Stimulated activated CD4-positive, alpha-beta T cell treated with anti-CD3 and anti-CD28 coated beads, Interleukin-2, amount 100 ng/mL, for 48 hours (primary cell): Measurements from ENCODE around the gene KDM8.
"Not testable (repeated sequence)": the region's sequence is repeated elsewhere in the genome, so short reads cannot be mapped to it uniquely, and the experiment has no call there.

Source experiments
- DNase-seq, 2 donors: peaks; one replicate each; pipeline ENCODE4 v3.0.0-alpha.2; 2020

The KDM8 gene

DNA sequence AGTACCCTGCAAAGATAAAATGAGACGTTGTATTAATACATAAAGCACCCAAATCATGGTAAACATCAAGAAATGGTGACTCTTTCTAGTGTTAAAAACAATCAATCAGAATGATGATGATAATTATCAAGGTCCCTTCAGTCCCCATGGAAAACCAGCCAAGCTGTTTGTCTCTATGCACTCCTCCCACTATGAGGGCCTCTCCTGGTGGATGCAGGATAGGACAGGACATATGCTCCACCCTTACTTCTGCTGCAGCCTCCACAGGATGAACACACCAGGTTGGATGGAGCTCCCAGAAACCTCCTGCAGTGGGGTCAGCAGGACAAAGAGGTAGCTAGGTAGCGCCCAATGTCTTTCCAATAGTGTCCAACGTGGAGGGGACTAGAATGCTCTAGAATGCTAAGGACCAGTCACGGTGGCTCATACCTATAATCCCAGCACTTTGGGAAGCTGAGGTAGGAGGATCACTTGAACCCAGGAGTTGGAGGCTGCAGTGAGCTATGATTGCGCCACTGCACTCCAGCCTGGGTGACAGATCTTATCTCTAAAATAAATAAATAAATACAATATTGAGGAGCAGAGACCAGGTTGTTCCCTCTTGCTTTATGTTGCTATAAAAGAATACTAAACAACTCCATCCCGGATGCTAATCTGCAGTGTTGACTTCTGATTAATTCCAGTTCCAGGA, 9.9 kb upstream of the KDM8 start:
- DNase-seq = no peak

DNA sequence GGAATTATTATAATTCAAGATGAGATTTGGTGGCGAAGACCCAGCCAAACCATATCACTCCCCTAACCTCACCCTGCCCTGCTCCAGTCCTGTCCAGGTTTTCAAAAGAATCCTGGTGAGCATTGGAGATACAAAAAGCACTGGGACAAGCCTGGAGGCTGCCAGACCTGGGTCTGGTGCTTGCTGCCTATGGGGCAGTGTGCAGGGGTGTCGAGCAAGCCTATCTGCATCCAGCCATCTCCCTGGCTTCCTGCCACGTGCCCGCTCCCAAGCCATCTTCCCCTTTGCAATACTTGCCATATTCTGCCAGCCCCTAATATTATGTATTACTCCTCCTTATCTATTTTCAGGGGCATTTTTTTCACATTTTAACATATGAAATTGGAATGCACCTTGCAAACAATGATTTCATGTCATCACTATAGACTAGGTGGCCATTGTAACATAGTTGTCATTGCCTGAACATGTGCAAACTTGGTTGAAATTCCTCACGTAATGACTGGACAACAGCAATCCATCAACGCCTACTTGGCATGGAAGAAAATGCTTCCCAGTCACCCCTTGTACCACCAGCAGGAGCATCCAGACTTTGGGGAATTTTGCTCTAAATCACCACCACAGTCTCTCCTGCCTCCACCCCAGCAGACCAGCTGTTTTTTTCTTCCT, 8.1 kb upstream of the KDM8 start:
- no peak for DNase-seq

DNA sequence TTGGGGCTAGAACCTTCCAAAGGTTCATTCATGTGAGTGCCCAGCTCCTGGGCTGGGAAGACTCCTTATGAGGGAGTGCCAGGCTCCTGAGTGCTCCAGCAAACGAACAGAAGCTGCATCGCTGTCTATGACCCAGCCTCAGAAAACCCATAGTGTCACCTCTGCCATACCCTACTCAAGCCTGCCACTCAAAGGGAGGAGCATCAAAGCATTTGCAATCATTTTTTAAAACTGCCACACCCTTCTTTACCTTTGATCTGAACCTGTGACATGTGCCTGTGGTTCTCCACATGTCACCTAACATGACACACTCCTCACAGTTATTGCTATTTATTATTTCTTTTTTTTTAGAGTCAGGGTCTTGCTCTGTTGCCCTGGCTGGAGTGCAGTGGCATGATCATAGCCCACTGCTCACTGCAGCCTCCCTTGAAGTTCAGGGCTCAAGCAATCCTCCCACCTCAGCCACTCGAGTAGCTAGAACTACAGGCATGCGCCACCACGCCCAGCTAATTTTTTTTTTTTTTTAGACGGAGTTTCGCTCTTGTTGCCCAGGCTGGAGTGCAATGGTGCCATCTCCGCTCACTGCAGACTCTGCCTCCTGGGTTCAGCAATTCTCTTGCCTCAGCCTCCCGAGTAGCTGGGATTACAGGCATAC, 7.3 kb upstream of the KDM8 start:
- no peak for DNase-seq

DNA sequence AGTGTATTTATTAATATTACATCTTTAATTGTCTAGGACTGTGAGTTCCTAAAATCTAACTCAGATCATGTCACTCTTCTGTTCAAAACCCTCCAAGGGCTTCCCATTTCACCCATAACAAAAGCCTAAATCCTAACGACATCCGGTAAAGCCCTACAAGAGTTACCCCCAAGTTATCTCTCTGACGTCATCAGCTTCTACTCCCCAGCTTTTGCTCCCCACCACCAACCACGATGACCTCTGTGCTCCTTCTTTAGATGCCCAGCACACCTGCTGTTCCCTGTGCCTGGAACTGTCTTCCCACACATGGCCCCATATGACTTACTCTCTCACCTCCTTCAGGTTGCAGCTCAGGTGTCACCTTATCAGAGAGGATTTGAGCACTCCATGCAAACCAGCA, 6.3 kb upstream of the KDM8 start:
- no peak for DNase-seq

DNA sequence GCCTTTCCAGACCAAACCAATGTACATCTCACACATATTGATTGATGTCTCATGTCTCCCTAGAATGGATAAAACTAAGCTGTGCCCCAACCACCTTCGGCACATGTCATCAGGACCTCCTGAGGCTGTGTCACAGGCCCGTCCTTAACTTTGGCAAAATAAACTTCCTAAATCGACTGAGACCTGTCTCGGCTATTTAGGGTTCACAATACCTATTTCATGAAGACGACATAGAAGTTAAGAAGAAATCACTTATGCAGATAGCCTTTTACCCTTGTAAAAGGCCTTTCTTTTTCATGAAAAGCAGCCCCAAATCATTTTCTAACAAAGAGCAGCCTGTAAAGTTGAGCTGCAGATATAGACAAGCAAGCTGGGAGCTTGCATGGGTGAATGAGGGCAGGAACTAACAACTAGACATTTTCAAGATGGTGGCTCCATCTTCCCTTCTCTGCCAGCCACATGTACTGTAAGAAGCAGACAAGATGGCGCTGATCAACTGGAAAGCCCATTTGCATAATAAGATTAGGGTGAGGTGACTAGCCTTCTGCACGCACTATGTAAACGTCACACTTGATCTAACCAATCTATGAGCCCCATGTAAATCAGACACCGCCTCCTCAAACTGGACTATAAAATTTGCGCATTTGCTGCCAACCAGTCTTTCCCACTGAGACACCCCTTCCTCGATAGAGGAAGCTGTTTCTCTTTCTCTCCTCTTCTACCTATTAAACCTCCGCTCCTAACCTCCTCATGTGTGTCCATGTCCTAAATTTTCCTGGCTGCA, 4.7 kb upstream of the KDM8 start:
- no peak for DNase-seq

DNA sequence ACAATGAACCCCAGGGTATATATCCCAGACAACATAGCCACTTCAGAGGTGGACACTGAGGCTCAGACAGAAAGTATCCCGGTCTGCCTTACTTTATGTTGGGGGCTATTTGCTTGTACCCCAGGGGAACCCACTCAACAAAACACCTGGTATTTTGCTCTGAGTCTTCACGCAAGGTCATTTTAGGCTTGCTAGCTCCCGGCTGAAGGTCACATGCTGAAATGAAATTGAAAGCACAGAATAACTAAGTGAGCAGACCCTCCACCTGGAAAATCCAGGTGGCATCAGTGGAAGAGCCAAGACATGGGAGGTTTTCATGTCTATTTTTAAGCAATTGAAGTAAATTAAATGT, 4.1 kb upstream of the KDM8 start:
- no peak for DNase-seq

DNA sequence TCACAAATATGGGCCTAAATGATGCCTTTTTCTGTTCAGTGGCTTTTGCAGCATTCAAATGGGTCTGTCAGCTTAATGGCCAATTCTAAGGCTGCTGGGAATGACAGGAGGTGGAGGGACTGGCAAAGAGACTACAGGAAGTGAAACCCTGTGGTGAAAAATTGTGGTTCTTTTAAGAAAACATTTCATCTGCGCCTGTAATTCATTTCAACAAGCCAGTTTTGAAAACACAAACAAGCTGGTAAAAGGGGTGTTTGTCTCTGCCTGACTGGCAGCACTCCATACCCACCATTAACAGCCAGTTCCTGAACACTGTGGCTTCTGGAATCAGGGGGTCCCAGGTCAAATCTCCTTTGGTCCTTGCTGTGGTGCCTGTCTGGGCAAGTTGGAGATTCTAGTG, 3.6 kb upstream of the KDM8 start:
- DNase-seq = no peak

DNA sequence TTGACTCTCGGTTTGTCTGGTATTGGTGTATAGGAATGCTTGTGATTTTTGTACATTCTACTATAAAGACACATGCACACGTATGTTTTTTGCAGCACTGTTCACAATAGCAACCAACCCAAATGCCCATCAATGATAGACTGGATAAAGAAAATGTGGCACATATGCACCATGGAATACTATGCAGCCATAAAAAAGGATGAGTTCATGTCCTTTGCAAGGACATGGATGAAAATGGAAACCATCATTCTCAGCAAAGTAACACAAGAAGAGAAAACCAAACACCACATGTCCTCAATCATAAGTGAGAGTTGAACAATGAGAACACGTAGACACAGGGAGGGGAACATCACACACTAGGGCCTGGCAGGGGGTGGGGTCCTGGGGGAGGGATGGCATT, 2.4 kb upstream of the KDM8 start:
- DNase-seq = not testable (repeated sequence)

DNA sequence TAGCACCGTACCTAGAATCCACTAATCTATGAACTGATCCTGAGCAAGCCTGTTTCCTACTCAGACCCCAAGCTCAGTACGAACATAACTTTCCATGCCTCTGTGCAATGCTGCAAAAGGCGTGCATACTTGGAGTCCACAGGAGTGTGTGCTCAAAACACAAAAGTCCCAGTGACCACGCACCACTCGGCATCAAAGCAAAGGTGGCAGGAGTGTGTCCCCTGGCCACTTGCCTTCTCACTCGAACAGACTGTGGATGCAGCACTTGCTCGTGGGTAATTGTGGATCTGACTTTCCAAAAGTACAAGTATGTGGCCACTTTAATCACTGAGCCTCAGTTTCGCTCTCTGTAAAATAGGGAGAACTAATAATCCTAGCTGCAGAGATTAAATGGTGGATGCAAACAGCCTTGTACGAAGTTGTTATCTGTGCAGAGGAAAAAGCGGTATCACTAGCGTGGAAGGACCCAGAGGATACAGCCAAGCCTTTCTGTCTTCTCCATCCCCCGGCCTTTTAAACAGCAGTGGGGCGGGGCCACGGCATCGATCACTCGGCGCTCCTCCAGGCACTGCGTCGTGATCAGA, 311 bp upstream of the KDM8 start:
- peak in 1 of 2 donors; percentile 84 for DNase-seq

DNA sequence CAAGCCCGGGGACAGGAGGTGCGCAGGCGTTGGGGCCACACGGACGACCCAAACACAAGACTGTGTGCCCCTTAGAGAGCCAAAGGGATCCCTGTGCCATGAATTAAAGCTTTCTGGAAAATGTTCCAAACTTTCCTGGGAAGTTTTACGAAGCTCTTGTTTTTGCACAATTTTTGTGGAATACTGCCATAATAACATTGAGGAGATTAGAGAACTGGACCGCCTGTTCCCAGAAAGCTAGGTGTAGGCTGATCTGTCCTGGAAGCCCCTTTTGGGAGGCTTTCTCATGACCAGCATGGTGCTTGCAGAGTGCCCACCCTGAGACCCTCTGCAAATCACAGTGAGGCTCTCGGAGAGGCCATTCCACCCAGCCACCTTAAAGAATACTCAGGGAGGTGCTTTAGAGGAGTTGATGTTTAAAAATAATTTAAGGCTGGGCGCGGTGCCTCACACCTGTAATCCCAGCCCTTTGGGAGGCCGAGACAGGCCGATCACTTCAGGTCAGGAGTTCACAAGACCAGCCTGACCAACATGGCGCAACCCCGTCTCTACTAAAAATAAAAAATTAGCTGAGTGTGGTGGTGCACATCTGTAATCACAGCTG, 1.1 kb downstream of the KDM8 start:
- DNase-seq = no peak

DNA sequence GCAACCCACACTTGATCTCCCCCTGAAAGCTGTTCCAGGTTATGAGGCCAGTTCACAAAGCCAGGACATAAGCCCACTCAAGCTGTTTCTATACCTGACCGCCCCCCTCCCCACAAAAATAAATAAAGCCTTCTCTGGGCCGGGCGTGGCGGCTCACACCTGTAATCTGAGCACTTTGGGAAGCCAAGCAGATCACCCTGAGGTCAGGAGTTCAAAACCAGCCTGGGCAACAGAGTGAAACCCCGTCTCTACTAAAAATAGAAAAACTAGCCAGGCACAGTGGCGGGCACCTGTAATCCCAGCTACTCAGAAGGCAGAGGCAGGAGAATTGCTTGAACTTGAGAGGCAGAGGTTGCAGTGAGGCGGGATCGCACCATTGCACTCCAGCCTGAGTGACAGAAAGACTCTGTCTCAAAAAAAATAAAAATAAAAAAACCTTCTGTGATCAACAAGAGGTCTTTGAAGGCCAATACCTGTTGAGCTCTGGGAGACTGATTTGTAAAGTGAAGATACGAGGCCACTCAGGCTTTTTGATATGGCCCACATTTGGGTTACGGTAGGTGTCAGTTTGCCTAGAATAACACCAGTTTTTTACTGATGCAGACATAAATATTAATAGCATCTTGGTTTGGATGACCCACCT, 2.2 kb downstream of the KDM8 start:
- no peak for DNase-seq

DNA sequence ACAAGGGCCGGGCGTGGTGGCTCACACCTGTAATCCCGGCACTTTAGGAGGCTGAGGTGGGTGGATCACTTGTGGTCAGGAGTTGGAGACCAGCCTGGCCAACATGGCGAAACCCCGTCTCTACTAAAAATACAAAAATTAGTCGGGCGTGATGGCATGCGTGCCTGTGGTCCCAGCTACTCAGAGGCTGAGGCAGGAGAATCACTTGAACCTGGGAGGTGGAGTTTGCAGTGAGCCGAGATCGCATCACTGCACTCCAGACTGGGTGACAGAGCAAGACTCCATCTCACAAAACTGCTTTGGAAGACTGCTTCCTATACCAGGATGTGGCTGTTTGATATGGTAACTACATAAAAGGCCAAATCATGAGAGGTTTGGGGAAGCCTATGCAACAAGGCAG, 3.8 kb downstream of the KDM8 start:
- DNase-seq = not testable (repeated sequence)

DNA sequence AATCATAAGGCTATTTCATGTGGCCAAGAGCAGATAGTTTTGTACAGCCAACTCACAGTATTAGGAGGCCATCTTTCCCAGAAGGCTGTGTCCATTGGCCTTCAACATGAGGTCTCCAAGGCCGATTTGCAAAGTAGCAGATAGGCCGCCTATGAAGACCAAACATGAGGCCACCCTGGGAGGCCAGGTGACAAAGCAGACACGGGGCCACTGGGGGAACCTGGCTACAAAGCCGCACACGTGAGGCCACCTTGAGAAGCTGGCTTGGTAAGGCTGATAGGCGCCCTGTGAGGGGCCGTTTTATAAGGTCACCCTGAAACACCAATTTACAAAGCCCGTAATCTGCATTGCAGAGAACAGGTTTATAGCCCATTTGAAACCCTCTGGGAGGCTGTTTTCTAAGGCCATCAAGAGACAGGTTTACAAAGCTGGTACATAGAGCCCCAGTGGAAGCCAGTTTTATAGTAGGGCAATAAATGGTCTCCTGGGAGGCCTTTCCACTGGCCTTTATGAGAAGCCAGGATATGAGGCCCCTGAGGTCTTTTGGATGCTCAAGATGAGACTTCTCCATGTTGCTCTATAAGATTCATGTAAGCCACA, 4.9 kb downstream of the KDM8 start:
- no peak for DNase-seq

DNA sequence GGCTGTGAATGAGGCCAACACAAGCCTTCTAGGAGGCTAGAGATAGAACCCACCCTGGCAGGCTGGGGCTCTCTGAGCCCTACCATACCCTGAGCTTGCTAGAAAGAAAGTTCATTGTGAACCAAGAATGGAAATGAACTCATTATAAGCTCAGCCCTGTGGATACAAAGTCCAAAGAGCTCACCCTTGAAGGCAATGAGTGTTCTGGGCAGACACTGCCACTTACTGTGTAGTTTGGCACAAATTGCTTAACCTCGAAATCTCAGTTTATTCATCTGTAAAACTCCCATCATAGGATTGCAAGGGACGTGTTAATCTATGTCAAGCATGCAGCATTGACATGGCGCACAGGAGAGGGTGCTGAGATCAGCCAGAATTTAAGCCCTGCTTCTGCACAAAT, 5.5 kb downstream of the KDM8 start:
- no peak for DNase-seq

DNA sequence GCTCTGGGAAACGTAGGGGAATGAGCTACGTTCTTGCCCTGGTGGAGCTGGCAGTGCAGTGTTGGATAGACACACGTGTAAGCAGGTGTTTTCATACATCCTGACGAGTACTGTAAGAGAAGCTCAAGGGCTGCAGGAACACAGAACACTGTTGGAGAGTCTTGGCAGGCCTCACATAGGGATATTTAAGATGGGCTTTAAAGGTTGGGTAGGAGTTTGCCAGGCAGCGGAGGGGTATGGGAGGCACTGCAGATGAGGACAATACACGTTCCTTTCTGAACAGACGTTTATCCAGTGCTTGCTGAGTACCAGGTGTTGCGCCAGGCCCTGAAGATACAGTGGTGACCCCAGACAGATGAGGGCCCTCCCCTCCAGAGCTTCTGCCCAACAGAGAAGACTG, 6.3 kb downstream of the KDM8 start:
- no peak for DNase-seq

DNA sequence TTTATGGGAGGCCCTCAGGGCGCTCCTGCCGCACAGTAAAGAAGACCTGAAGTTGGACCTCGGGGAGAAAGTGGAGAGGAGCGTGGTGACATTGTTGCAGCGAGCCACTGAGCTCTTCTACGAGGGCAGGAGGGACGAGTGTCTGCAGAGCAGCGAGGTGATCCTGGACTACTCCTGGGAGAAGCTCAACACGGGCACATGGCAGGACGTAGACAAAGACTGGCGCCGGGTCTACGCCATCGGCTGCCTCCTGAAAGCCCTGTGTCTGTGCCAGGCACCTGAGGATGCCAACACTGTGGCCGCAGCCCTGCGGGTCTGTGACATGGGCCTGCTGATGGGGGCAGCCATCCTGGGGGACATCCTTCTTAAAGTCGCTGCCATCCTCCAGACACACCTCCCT, 6.8 kb downstream of the KDM8 start:
- no peak for DNase-seq

DNA sequence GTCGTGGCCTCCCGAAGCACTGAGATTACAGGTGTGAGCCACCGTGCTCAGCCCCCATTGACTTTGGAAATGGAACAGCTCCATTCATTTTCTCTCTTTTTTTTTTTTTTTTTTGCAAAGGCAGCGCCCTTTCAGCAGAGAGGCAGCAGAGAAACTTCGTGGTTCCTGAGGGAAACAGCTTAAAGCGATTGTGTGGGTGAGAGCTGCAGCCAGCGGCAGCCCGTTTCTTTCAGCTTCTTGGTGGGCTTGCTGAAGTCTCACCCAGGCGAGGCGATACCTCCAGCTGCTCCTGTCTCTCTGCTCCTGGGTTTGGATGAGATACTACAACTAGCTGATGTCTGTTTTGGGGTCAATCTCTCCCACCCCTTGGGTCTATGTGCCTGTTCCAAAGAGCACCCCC, 7.7 kb downstream of the KDM8 start:
- DNase-seq = no peak

DNA sequence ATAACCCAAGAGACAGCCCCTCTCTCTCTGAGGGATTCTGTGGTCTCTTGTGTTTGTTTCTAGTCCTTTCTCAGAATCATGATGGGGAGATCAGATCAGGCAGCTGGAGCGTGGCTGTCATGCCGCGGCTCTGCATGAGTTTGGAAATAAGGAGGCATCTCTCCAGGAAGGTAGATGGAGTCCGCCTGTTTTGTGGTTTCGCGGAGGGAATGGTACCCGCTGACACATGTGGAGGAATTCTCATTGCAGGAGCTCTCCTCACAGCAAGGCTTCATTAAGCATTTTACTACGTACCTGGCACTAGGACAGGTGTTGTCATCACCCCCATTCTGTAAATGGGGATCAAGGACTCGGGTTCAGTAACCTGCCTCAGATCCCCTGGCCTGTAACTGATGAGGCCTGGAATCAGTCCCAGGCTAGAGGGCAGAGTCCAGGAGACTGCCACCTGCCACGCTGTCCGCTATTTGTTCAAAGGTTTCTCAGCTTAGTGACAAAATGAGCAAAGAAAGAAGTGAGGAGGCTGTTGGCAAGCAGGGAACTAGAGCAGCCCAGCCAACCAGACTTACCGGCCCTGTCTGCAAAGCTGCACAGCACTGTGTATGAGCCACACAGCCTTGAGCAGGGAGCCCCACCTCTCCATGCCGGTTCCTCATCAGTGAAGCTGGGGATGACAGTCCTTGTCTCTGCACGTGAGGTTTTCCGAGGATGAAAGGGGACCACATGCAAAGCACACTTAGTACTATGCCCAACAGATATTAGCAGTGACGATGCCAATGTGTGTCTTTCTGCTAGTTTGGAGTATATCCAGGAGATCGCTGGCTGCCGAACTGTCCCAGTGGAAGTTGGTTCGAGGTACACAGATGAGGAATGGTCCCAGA, 11.0 kb downstream of the KDM8 start:
- no peak for DNase-seq

DNA sequence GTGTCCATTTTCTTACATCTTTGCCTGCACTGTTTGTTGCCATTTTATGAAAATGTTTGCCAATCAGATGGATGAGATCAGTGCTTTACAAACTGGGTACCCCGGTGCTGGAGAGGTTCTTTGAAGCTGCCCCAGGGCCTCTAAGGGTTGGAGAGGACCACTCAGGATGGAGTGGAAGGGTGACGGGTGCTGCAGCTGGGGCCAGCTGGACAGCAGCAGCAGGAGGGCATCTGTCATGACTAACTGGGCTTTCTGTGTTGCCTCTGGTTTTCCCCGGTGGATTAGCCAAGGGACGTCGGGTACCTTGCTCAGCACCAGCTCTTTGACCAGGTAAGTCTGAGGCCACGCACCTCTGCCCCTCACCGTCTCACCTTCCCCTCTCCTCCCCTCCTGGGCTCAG, 12.3 kb downstream of the KDM8 start:
- DNase-seq = no peak

DNA sequence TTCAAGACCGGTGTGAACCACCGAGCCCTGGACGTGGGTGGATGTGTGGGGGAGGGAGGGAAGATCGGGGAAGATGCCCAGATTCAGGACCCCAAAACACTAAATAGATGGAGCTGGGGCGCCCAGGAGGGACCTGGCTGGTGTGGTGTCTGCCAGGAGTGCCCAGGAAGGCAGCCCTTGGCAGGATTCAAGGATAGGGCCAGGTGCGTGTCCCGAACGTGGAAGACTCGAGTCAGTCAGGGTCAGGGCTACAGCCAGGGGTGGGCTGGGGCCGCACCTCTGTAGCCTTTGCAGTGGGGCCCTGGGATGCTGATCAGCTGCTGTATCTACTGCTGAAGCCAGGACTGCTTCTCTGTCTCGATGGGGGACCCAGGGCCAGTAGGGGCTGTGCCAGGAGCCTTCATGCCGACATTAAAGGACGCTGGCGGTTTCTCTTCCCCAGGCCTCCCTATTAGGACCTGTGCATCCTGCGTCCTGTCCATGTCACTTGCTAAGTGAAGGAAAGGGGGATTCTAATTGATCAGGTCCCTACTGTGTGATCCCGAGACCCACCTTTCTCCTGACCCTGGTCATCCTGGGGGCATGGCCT, 13.1 kb downstream of the KDM8 start:
- DNase-seq = no peak

DNA sequence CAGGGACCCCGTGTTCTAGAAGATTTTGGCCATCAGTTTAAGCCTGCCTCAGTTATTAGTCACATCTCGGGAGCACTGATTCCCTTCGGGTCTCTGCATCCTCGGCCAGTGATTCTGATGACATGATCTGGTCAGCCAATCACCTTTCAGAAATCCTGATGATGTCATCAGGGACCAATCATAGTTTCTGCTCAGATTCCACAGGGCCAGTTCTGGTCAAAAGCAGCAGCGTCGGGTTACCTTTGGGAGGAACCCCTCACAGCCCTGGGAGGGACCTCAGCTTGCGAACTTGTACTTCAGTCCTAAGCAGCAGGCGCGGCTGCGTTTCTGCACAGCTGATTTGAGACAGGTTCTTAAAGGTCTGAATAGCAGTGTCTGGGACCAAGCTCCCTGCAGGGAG, 13.9 kb downstream of the KDM8 start:
- no peak for DNase-seq
